SK-N-DZ (cell line): ENCODE results near the gene SEMA6C.
"Not testable (repeated sequence)": the region's sequence is repeated elsewhere in the genome, so short reads cannot be mapped to it uniquely, and the experiment has no call there.

ENCODE experiments used
- DNase-seq: peaks from one replicate; pipeline ENCODE4 v3.0.0-alpha.2; 2015; ENCODE audit warnings: low spot score

The SEMA6C gene

GRCh38 chr1:151130987-151131586 lies 15.3 kb downstream of the SEMA6C start:
- no peak for DNase-seq

- peak; percentile 62 for DNase-seq
Measured at GRCh38 chr1:151128800-151129199, 17.6 kb downstream of the SEMA6C start.

- DNase-seq = no peak
Measured at GRCh38 chr1:151124763-151125403, 21.5 kb downstream of the SEMA6C start.

GRCh38 chr1:151113877-151114276 lies 32.6 kb downstream of the SEMA6C start:
- DNase-seq = no peak

GRCh38 chr1:151108331-151108730 lies 38.1 kb downstream of the SEMA6C start:
- no peak for DNase-seq

GRCh38 chr1:151106894-151107293 lies 39.5 kb downstream of the SEMA6C start:
- DNase-seq = no peak

- no peak for DNase-seq
Measured at GRCh38 chr1:151104630-151105029, 41.8 kb downstream of the SEMA6C start.

- DNase-seq = no peak
Measured at GRCh38 chr1:151098126-151098525, 48.3 kb downstream of the SEMA6C start.

- not testable (repeated sequence) for DNase-seq
Measured at GRCh38 chr1:151097426-151097825, 49.0 kb downstream of the SEMA6C start.

GRCh38 chr1:151085953-151086559 lies 60.4 kb downstream of the SEMA6C start:
- DNase-seq = no peak
